ENCODE measurements around the gene DPY19L2.
"Not testable (repeated sequence)": the region's sequence is repeated elsewhere in the genome, so short reads cannot be mapped to it uniquely, and the experiment has no call there.

The DPY19L2 gene

DNA sequence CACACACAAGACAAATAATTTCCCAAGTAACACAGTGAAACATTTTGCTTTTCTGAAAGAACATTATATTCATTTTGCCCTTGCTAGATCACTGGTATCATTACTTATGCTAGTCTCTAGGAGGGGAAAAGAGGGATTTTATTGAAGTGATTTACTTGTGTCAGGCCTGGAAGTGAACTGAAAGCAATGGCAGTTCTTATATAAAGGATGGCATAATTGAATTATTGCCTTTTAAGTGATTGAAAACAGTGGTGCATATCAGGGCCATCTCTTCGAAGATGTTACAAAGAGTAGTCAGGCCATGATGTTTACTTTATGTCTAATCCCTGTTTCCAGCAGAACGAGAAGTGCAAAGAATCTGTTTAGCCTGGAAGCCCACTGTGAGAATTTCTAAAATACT lies 30.7 kb upstream of the DPY19L2 start:
- WGBS (ENCODE audit: extremely low coverage, insufficient coverage, low lambda C conversion rate) = no CpG with 5 or more reads among the region's 2 CpGs
- not testable (repeated sequence) for H3K36me3 ChIP-seq (ENCODE audit: control insufficient read depth, insufficient read depth, low read length); H3K79me2 ChIP-seq (ENCODE audit: control insufficient read depth, insufficient read depth, low read length); H2BK120ac ChIP-seq (ENCODE audit: low read depth, low read length); H2AK5ac ChIP-seq (ENCODE audit: low read length); H2BK5ac ChIP-seq (ENCODE audit: low read length); H3K23ac ChIP-seq (ENCODE audit: low read length); H3K27me3 ChIP-seq (ENCODE audit: insufficient read depth, low read length, poor library complexity); H3K9ac ChIP-seq (ENCODE audit: low read length); H3K4ac ChIP-seq (ENCODE audit: low read depth, low read length); H4K8ac ChIP-seq (ENCODE audit: low read depth, low read length); H3K79me1 ChIP-seq (ENCODE audit: low read length); H3K18ac ChIP-seq (ENCODE audit: low read length); H2BK15ac ChIP-seq (replicated peaks; ENCODE audit: low read depth); H4K5ac ChIP-seq (ENCODE audit: low read length); H3K4me2 ChIP-seq (ENCODE audit: low read length); H3K27ac ChIP-seq (ENCODE audit: low read depth, low read length); H3K4me1 ChIP-seq (ENCODE audit: control insufficient read depth, low read depth, low read length); H3K4me3 ChIP-seq (ENCODE audit: low read length); H3K56ac ChIP-seq (ENCODE audit: low read length); DNase-seq

DNA sequence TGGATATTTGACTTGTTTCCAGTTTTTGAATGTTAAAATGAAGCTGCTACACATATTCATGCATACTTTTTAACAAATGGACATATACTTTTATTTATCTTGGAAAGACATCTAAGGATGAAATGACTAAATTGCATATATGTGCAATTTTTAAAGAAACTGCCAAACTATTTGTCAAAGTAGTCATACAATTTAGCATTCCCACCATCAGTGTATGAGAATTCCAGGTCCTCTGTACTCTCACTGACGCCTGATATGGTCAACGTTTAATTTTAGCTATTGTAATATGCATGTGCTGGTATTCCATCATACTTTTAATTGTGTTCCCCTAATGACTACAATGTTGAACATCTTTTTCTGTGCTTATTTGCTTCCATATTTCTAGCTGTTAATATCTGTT lies 22.5 kb upstream of the DPY19L2 start:
- not testable (repeated sequence) for H3K27ac ChIP-seq (ENCODE audit: low read depth, low read length); H3K79me1 ChIP-seq (ENCODE audit: low read length); H2BK120ac ChIP-seq (ENCODE audit: low read depth, low read length); H3K9ac ChIP-seq (ENCODE audit: low read length); H2BK15ac ChIP-seq (replicated peaks; ENCODE audit: low read depth); H3K4ac ChIP-seq (ENCODE audit: low read depth, low read length); H3K4me1 ChIP-seq (ENCODE audit: control insufficient read depth, low read depth, low read length); H3K56ac ChIP-seq (ENCODE audit: low read length); DNase-seq; H3K18ac ChIP-seq (ENCODE audit: low read length); H3K4me3 ChIP-seq (ENCODE audit: low read length); H2BK5ac ChIP-seq (ENCODE audit: low read length); H3K27me3 ChIP-seq (ENCODE audit: insufficient read depth, low read length, poor library complexity); H3K79me2 ChIP-seq (ENCODE audit: control insufficient read depth, insufficient read depth, low read length); H2AK5ac ChIP-seq (ENCODE audit: low read length); H3K4me2 ChIP-seq (ENCODE audit: low read length); H4K5ac ChIP-seq (ENCODE audit: low read length); H3K36me3 ChIP-seq (ENCODE audit: control insufficient read depth, insufficient read depth, low read length); H3K23ac ChIP-seq (ENCODE audit: low read length); H4K8ac ChIP-seq (ENCODE audit: low read depth, low read length)
- no CpG with 5 or more reads among the region's 2 CpGs for WGBS (ENCODE audit: extremely low coverage, insufficient coverage, low lambda C conversion rate)

DNA sequence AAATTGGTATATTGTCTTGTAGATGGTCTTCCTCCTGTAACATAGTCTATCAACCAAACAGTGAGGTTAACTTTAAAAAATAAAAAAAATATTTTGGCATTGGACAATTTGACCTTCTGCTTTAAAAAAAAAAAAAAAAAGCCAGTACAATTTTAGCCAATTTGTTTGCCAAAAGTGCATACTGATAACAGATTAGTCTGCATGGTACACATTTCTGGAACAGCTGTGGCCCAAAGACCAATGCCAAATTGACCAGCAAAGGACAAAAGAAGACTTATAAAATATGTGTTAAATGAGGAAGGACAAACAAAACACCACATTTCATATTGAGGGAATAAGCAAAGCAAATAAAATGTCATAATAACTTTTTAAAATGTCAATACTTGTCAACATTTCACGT lies 20.8 kb upstream of the DPY19L2 start:
- H3K56ac ChIP-seq (ENCODE audit: low read length); H3K9ac ChIP-seq (ENCODE audit: low read length); H3K4me3 ChIP-seq (ENCODE audit: low read length); H2BK120ac ChIP-seq (ENCODE audit: low read depth, low read length); H2BK5ac ChIP-seq (ENCODE audit: low read length); H2BK15ac ChIP-seq (replicated peaks; ENCODE audit: low read depth); H2AK5ac ChIP-seq (ENCODE audit: low read length); H4K8ac ChIP-seq (ENCODE audit: low read depth, low read length); DNase-seq; H3K4me2 ChIP-seq (ENCODE audit: low read length); H3K79me2 ChIP-seq (ENCODE audit: control insufficient read depth, insufficient read depth, low read length); H4K5ac ChIP-seq (ENCODE audit: low read length); H3K27ac ChIP-seq (ENCODE audit: low read depth, low read length); H3K27me3 ChIP-seq (ENCODE audit: insufficient read depth, low read length, poor library complexity); H3K18ac ChIP-seq (ENCODE audit: low read length); H3K36me3 ChIP-seq (ENCODE audit: control insufficient read depth, insufficient read depth, low read length); H3K4ac ChIP-seq (ENCODE audit: low read depth, low read length); H3K4me1 ChIP-seq (ENCODE audit: control insufficient read depth, low read depth, low read length); H3K79me1 ChIP-seq (ENCODE audit: low read length); H3K23ac ChIP-seq (ENCODE audit: low read length): not testable (repeated sequence)
- no CpG with 5 or more reads among the region's 1 CpG for WGBS (ENCODE audit: extremely low coverage, insufficient coverage, low lambda C conversion rate)

DNA sequence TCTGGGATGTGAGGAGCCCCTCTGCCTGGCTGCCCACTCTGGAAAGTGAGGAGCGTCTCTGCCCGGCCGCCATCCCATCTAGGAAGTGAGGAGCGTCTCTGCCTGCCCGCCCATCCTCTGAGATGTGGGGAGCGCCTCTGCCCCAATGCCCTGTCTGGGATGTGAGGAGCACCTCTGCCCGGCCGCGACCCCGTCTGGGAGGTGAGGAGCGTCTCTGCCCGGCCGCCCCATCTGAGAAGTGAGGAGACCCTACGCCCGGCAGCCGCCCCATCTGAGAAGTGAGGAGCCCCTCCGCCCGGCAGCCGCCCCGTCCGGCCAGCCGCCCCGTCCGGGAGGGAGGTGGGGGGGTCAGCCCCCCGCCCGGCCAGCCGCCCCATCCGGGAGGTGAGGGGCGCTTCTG lies 18.3 kb upstream of the DPY19L2 start:
- H3K18ac ChIP-seq (ENCODE audit: low read length); H3K79me2 ChIP-seq (ENCODE audit: control insufficient read depth, insufficient read depth, low read length); H3K36me3 ChIP-seq (ENCODE audit: control insufficient read depth, insufficient read depth, low read length); H3K9ac ChIP-seq (ENCODE audit: low read length); H3K79me1 ChIP-seq (ENCODE audit: low read length); H3K4ac ChIP-seq (ENCODE audit: low read depth, low read length); H3K4me1 ChIP-seq (ENCODE audit: control insufficient read depth, low read depth, low read length); H4K5ac ChIP-seq (ENCODE audit: low read length); DNase-seq; H2BK15ac ChIP-seq (replicated peaks; ENCODE audit: low read depth); H2AK5ac ChIP-seq (ENCODE audit: low read length); H3K56ac ChIP-seq (ENCODE audit: low read length); H3K4me2 ChIP-seq (ENCODE audit: low read length); H2BK120ac ChIP-seq (ENCODE audit: low read depth, low read length); H3K23ac ChIP-seq (ENCODE audit: low read length); H2BK5ac ChIP-seq (ENCODE audit: low read length); H4K8ac ChIP-seq (ENCODE audit: low read depth, low read length); H3K27me3 ChIP-seq (ENCODE audit: insufficient read depth, low read length, poor library complexity); H3K4me3 ChIP-seq (ENCODE audit: low read length); H3K27ac ChIP-seq (ENCODE audit: low read depth, low read length): not testable (repeated sequence)
- no CpG with 5 or more reads among the region's 29 CpGs for WGBS (ENCODE audit: extremely low coverage, insufficient coverage, low lambda C conversion rate)

DNA sequence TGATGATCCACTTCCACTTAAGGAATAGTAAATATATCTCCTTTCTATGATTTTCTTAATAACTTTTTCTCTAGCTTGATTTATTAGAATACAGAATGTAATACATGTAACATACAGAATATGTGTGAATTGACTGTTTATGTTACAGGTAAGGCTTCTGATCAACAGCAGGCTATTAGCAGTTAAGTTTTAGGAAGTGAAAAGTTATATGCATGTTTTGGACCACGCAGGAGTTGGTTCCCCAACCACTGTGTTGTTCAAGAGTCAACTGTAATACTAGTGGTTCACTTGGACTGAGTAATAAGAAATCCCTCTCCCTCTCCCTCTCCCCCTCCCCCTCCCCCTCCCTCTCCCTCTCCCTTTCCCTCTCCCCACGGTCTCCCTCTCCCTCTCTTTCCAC lies 17.5 kb upstream of the DPY19L2 start:
- not testable (repeated sequence) for H2BK120ac ChIP-seq (ENCODE audit: low read depth, low read length); H3K27me3 ChIP-seq (ENCODE audit: insufficient read depth, low read length, poor library complexity); H2BK5ac ChIP-seq (ENCODE audit: low read length); H4K8ac ChIP-seq (ENCODE audit: low read depth, low read length); H2AK5ac ChIP-seq (ENCODE audit: low read length); H3K56ac ChIP-seq (ENCODE audit: low read length); H3K18ac ChIP-seq (ENCODE audit: low read length); H3K79me1 ChIP-seq (ENCODE audit: low read length); H3K9ac ChIP-seq (ENCODE audit: low read length); H4K5ac ChIP-seq (ENCODE audit: low read length); H3K4ac ChIP-seq (ENCODE audit: low read depth, low read length); H3K4me1 ChIP-seq (ENCODE audit: control insufficient read depth, low read depth, low read length); H3K27ac ChIP-seq (ENCODE audit: low read depth, low read length); H3K23ac ChIP-seq (ENCODE audit: low read length); H2BK15ac ChIP-seq (replicated peaks; ENCODE audit: low read depth); H3K4me3 ChIP-seq (ENCODE audit: low read length); DNase-seq; H3K79me2 ChIP-seq (ENCODE audit: control insufficient read depth, insufficient read depth, low read length); H3K36me3 ChIP-seq (ENCODE audit: control insufficient read depth, insufficient read depth, low read length); H3K4me2 ChIP-seq (ENCODE audit: low read length)
- no CpG with 5 or more reads among the region's 2 CpGs for WGBS (ENCODE audit: extremely low coverage, insufficient coverage, low lambda C conversion rate)

DNA sequence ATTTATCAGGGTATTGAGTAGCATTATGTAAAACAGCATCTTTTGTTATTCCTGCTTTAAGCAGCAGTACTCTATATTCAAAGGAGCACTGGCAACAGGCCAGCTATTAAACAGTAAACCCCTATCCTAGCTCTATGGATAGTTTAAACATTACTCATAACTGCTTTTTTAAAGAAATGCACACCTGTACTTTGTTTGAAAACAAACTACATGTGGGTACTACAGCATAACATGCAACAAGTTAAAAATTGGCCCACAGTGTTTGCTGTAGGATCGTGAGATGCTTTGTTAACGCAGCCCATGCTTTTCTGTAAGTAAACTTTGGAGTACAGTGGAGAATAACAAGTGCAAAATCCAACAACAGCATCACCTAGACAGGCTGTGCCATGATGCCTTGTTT lies 14.3 kb upstream of the DPY19L2 start:
- H2BK5ac ChIP-seq (ENCODE audit: low read length); H3K79me2 ChIP-seq (ENCODE audit: control insufficient read depth, insufficient read depth, low read length); H2BK120ac ChIP-seq (ENCODE audit: low read depth, low read length); H3K79me1 ChIP-seq (ENCODE audit: low read length); H3K18ac ChIP-seq (ENCODE audit: low read length); H4K8ac ChIP-seq (ENCODE audit: low read depth, low read length); H3K27ac ChIP-seq (ENCODE audit: low read depth, low read length); H3K27me3 ChIP-seq (ENCODE audit: insufficient read depth, low read length, poor library complexity); H4K5ac ChIP-seq (ENCODE audit: low read length); H3K56ac ChIP-seq (ENCODE audit: low read length); H3K4me1 ChIP-seq (ENCODE audit: control insufficient read depth, low read depth, low read length); H3K9ac ChIP-seq (ENCODE audit: low read length); H3K4ac ChIP-seq (ENCODE audit: low read depth, low read length); H3K4me3 ChIP-seq (ENCODE audit: low read length); H3K4me2 ChIP-seq (ENCODE audit: low read length); H2AK5ac ChIP-seq (ENCODE audit: low read length); H3K36me3 ChIP-seq (ENCODE audit: control insufficient read depth, insufficient read depth, low read length); H2BK15ac ChIP-seq (replicated peaks; ENCODE audit: low read depth); H3K23ac ChIP-seq (ENCODE audit: low read length); DNase-seq: not testable (repeated sequence)
- WGBS (ENCODE audit: extremely low coverage, insufficient coverage, low lambda C conversion rate) = no CpG with 5 or more reads among the region's 2 CpGs

All from mesendoderm (in vitro differentiated cells).